Transverse colon (tissue), 4 donors: ENCODE data around the gene PAFAH1B2. TPM values are rescaled to one million over a fixed set of nuclear protein-coding genes. Genes with fewer than 3 reads are reported as not detected.
A peak's percentile ranks its signal among the peaks of the same experiment; 100 is the strongest.
"Not testable (repeated sequence)": the region's sequence is repeated elsewhere in the genome, so short reads cannot be mapped to it uniquely, and the experiment has no call there.

Experiments
- DNase-seq: peaks from one replicate; pipeline ENCODE4 v3.0.0-alpha.2; 2019
- H3K27ac ChIP-seq, 4 donors: fragments of 200-600 bp; sonication (generic); 2 replicates each; pipeline ENCODE4 v1.5.1; 2016 to 2018; ENCODE audit warnings: inconsistent platforms in 4 of 4
- H3K27me3 ChIP-seq: fragments of 200-600 bp; sonication (generic); 2 replicates; pipeline ENCODE4 v1.5.1; 2017; ENCODE audit warnings: inconsistent platforms
- H3K36me3 ChIP-seq, 4 donors: fragments of 200-600 bp; sonication (generic); 2 replicates each; pipeline ENCODE4 v1.5.1; 2017 to 2019; ENCODE audit warnings: inconsistent platforms in 4 of 4
- H3K4me1 ChIP-seq, 4 donors: fragments of 200-600 bp; sonication (generic); 2 replicates each; pipeline ENCODE4 v1.5.1; 2017 to 2020; ENCODE audit warnings: inconsistent platforms in 4 of 4
- H3K4me3 ChIP-seq, 4 donors: fragments of 200-600 bp; sonication (generic); 1 replicate in 1 of 4; 2 replicates in 3 of 4; pipeline versions ENCODE4 v1.5.1 to v1.6.1; 2017 to 2019; ENCODE audit warnings: inconsistent platforms in 4 of 4
- H3K9me3 ChIP-seq, 2 donors: fragments of 200-600 bp; sonication (generic); 2 replicates each; pipeline ENCODE4 v1.5.1; 2017 to 2019; ENCODE audit warnings: inconsistent platforms in 2 of 2
- EP300 ChIP-seq: sonication (generic); formaldehyde crosslinking; IDR thresholded peaks from one replicate; pipeline ENCODE4 v1.6.1; 2017; ENCODE audit warnings: antibody characterized with exemption, low read depth
- POLR2A ChIP-seq: fragments of 450-650 bp; IDR thresholded peaks from one replicate; pipeline ENCODE4 v1.6.1; 2016; ENCODE audit warnings: antibody characterized with exemption, mild to moderate bottlenecking, moderate library complexity
- POLR2AphosphoS5 ChIP-seq, 3 donors: sonication (generic); formaldehyde crosslinking; IDR thresholded peaks; one replicate each; pipeline ENCODE4 v1.6.1; 2016; ENCODE audit warnings: antibody characterized with exemption in 3 of 3
- WGBS, 2 donors: methylation state at CpG; one replicate each; pipeline ENCODE4 v1.1.5; 2018; ENCODE audit warnings: low coverage in 1 of 2; 5-methylcytosine and 5-hydroxymethylcytosine counted together
- in situ Hi-C, 4 donors: fragments of 200-750 bp; cut with MboI; loops; one replicate each; pipeline versions ENCODE4 v1.15.0 to v1.15.1; 2017; ENCODE audit warnings: low sequenced_read_pairs in 3 of 4, low pct_ligation_motif_present in 1 of 4, low pct_unique_long_range_greater_than_20kb in 1 of 4
- intact Hi-C: fragments of 100-400 bp; cut with DNase I; formaldehyde crosslinking; loops from one replicate; pipeline ENCODE4 v1.15.1; 2023; ENCODE audit warnings: low total_unique reads
- total RNA-seq, 4 donors: library from RNA; depleted of rRNA; stranded (reverse); fragments of >200 nt; gene quantifications; one replicate each; pipeline ENCODE4 v1.1.0, GENCODE V29; 2016
- TF ChIP-seq, protein P1 (sequence below), 5 experiments: fragments of 200-600 bp in 3 of 5; fragments of 450-650 bp in 2 of 5; sonication (generic) in 3 of 5; IDR thresholded peaks; 1 replicate in 2 of 5; 2 replicates in 3 of 5; pipeline ENCODE4 v1.5.1; 2016 to 2017; ENCODE audit warnings: antibody characterized with exemption in 5 of 5, inconsistent platforms in 3 of 5, mild to moderate bottlenecking in 2 of 5, moderate library complexity in 1 of 5

Gene PAFAH1B2
- total RNA-seq, 4 donors from 2014 or later, result 18.1 to 90.8 (median 78.3) TPM

DNA sequence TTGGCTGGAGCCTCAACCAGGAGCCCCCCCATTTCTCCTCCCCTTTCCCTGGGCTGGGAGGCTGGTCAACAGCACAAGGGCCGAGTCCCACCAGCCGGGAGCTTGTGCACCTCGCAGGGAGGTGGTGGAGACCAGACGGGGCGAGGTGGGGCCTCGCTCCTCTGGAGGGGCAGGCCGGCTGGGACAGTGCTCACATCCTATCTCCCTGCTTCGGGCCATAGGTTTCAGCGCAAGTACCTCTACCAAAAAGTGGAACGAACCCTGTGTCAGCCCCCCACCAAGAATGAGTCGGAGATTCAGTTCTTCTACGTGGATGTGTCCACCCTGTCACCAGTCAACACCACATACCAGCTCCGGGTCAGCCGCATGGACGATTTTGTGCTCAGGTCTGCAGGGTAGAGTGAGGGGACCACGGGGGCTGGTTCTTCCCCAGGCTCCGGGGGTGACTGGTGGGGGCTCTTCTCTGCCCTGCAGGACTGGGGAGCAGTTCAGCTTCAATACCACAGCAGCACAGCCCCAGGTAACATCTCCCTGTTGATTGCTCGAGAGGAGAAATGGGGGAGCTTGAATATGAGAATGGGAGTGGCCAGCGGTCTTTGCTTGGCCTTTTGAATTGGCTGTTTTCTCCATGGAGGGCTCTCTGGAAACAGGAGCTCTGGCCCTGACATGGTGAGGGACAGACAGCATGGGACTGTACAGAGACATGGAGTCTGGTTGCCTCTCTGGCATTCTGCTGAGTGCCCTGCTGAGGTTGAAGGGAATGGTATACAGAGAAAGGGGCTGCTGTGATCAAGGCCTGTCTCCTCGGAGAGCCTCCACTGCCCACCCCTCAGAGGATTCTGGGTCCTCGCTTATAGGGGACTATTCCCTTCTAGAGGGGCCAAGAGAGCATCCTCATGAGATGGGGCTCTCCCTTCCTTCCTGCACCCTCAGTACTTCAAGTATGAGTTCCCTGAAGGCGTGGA lies 37.8 kb downstream of the PAFAH1B2 start:
- Histone ChIP-seq H3K27me3 (no peaks in the 10 kb centered on the region), H3K4me3 (no peak overlapping the region), H3K36me3 (peaks cover 0 to 5% (median 0%) of the 10 kb centered on the region in 4 donors), H3K9me3 (no peaks in the 10 kb centered on the region), H3K27ac (no peak overlapping the region), H3K4me1 (peaks cover 12 to 44% (median 29%) of the 10 kb centered on the region in 4 donors)
- no peak for TF ChIP-seq POLR2A
- TF ChIP-seq, protein P1, sequence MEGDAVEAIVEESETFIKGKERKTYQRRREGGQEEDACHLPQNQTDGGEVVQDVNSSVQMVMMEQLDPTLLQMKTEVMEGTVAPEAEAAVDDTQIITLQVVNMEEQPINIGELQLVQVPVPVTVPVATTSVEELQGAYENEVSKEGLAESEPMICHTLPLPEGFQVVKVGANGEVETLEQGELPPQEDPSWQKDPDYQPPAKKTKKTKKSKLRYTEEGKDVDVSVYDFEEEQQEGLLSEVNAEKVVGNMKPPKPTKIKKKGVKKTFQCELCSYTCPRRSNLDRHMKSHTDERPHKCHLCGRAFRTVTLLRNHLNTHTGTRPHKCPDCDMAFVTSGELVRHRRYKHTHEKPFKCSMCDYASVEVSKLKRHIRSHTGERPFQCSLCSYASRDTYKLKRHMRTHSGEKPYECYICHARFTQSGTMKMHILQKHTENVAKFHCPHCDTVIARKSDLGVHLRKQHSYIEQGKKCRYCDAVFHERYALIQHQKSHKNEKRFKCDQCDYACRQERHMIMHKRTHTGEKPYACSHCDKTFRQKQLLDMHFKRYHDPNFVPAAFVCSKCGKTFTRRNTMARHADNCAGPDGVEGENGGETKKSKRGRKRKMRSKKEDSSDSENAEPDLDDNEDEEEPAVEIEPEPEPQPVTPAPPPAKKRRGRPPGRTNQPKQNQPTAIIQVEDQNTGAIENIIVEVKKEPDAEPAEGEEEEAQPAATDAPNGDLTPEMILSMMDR (IDR thresholded peaks at IDR 0.05), result peak in 1 of 5 experiments; percentile 41
- intact Hi-C loops, result loop anchor here (5.0 kb wide), 1 partner anchor 45 kb away; no protein-coding TSS in a partner anchor
- in situ Hi-C loops, result loop anchor here in 1 of 4 donors (5.0 kb wide), 1 partner anchor 45 kb away; no protein-coding TSS in a partner anchor
- 90% methylated on average over 15 of the region's 22 CpGs; no CpG with 5 or more reads in 1 of the 2 donors for WGBS, 2 donors
- no peak for DNase-seq

DNA sequence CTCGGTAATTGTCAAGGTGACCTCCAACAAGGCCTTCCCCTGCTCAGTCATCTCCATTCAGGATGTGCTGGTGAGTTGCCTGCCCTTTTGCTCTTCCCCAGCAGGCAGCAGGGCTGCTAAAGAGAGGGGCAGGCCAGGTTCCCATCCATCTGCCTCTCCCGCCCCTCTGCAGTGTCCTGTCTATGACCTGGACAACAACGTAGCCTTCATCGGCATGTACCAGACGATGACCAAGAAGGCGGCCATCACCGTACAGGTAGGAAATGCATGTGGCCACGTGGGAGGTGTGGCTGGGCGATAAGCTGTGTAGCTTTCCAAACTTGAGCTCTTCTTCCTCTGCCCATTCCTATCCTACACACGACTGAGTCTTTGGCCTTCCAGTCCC lies 38.5 kb downstream of the PAFAH1B2 start:
- in situ Hi-C loops (loop anchor here in 1 of 4 donors (5.0 kb wide), 1 partner anchor 45 kb away; no protein-coding TSS in a partner anchor), intact Hi-C loops (loop anchor here (5.0 kb wide), 1 partner anchor 45 kb away; no protein-coding TSS in a partner anchor)
- no peaks in the 10 kb centered on the region for H3K9me3 ChIP-seq
- peaks cover 12 to 47% (median 26%) of the 10 kb centered on the region in 4 donors for H3K4me1 ChIP-seq
- no peak overlapping the region for H3K27ac ChIP-seq
- H3K4me3 ChIP-seq, result no peak overlapping the region
- no peak for TF ChIP-seq EP300
- no peak for TF ChIP-seq POLR2AphosphoS5 (IDR thresholded peaks at IDR 0.05)
- TF ChIP-seq, protein P1 (IDR thresholded peaks at IDR 0.05), result no peak
- no peak for TF ChIP-seq POLR2A
- DNase-seq, result no peak
- no peaks in the 10 kb centered on the region for H3K27me3 ChIP-seq
- 94% methylated on average over 10 of the region's 10 CpGs; no CpG with 5 or more reads in 1 of the 2 donors for WGBS, 2 donors
- peaks cover 0 to 7% (median 0%) of the 10 kb centered on the region in 4 donors for H3K36me3 ChIP-seq

DNA sequence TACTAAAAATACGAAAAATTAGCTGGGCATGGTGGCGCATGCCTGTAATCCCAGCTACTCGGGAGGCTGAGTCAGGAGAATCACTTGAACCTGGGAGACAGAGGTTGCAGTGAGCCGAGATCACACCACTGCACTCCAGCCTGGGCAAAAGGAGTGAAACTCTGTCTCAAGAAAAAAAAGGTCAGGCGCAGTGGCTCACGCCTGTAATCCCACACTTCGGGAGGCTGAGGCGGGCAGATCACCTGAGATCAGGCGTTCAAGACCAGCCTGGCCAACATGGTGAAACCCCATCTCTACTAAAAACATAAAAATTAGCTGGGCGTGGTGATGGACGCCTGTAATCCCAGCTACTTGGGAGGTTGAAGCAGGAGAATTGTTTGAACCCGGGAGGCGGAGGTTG lies 39.1 kb downstream of the PAFAH1B2 start:
- H3K27ac ChIP-seq, H3K4me3 ChIP-seq, H3K9me3 ChIP-seq, H3K27me3 ChIP-seq, DNase-seq: not testable (repeated sequence)
- in situ Hi-C loops, result loop anchor here in 1 of 4 donors (5.0 kb wide), 1 partner anchor 44 kb away; no protein-coding TSS in a partner anchor
- peaks cover 0 to 13% (median 0%) of the 10 kb centered on the region in 4 donors for H3K36me3 ChIP-seq
- H3K4me1 ChIP-seq, result peaks cover 12 to 45% (median 20%) of the 10 kb centered on the region in 4 donors
- 82 to 88% methylated on average over 2 to 13 of the region's 13 CpGs for WGBS, 2 donors
- intact Hi-C loops, result loop anchor here (5.0 kb wide), 1 partner anchor 44 kb away; no protein-coding TSS in a partner anchor

DNA sequence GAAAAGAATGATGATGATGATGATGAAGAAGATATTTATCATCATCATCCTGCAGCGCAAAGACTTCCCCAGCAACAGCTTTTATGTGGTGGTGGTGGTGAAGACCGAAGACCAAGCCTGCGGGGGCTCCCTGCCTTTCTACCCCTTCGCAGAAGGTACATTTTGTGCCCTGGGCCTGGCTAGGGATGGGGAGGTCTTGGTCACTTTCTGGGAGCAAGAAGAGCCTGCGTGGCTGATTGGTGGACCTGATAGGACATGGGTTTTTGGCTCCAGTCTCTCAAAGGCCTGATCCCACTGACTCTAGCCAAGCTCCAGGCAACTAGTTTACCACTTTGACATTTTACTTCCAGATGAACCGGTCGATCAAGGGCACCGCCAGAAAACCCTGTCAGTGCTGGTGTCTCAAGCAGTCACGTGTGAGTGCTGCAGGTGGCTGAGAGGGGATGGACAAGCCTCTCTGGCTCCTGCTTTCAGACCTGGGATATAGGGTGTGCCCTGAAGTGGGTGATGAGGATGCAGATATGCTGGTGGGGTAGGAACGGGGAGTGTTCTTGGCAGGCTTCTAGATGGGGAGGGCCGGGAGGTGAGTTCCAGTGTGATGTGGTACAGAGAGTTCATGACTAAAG lies 39.8 kb downstream of the PAFAH1B2 start:
- Histone ChIP-seq H3K4me1 (peaks cover 12 to 42% (median 18%) of the 10 kb centered on the region in 4 donors), H3K4me3 (no peak overlapping the region), H3K36me3 (peaks cover 0 to 16% (median 3%) of the 10 kb centered on the region in 4 donors), H3K27ac (peak overlapping the region in 2 of 4 donors; percentile 0 to 59), H3K27me3 (no peaks in the 10 kb centered on the region), H3K9me3 (no peaks in the 10 kb centered on the region)
- no peak for TF ChIP-seq POLR2AphosphoS5 (IDR thresholded peaks at IDR 0.05)
- no peak for TF ChIP-seq POLR2A
- TF ChIP-seq, protein P1 (IDR thresholded peaks at IDR 0.05), result no peak
- no peak for TF ChIP-seq EP300
- no peak for DNase-seq
- 75 to 78% methylated on average over 6 to 11 of the region's 11 CpGs for WGBS, 2 donors
- in situ Hi-C loops, result loop anchor here in 1 of 4 donors (5.0 kb wide), 1 partner anchor 43 kb away; no protein-coding TSS in a partner anchor
- intact Hi-C loops, result loop anchor here (5.0 kb wide), 1 partner anchor 43 kb away; no protein-coding TSS in a partner anchor
